HepG2 (cell line): ENCODE measurements around the gene IRF2. TPM values are rescaled to one million over a fixed set of nuclear protein-coding genes. Genes with fewer than 3 reads are reported as not detected.
A peak's percentile ranks its signal among the peaks of the same experiment; 100 is the strongest.

ENCODE experiments used
- DMAP1 ChIP-seq: IDR thresholded peaks from 2 replicates; pipeline ENCODE4 v1.6.1; 2016
- DNMT1 ChIP-seq: sonication (generic); formaldehyde crosslinking; IDR thresholded peaks from 2 replicates; pipeline ENCODE4 v1.5.1; 2020; ENCODE audit warnings: mild to moderate bottlenecking, missing genetic modification reagents
- KAT8 ChIP-seq: IDR thresholded peaks from 2 replicates; pipeline ENCODE4 v1.6.1; 2016; ENCODE audit warnings: missing genetic modification reagents, missing compliant biosample characterization
- KDM1A ChIP-seq: IDR thresholded peaks from 2 replicates; pipeline ENCODE4 v1.6.1; 2016; ENCODE audit warnings: missing compliant biosample characterization
- MED13 ChIP-seq: sonication (generic); formaldehyde crosslinking; IDR thresholded peaks from 2 replicates; pipeline ENCODE4 v1.5.0; 2020; ENCODE audit warnings: missing genetic modification reagents
- MIER2 ChIP-seq: IDR thresholded peaks from 2 replicates; pipeline ENCODE4 v1.6.1; 2016; ENCODE audit warnings: missing biosample characterization, missing genetic modification reagents
- NFKB2 ChIP-seq: sonication (generic); formaldehyde crosslinking; IDR thresholded peaks from 2 replicates; pipeline ENCODE4 v1.4.0; 2020; ENCODE audit warnings: missing genetic modification reagents, borderline replicate concordance
- PAX8 ChIP-seq: sonication (generic); formaldehyde crosslinking; IDR thresholded peaks from 2 replicates; pipeline ENCODE4 v1.8.0; 2022; ENCODE audit warnings: mild to moderate bottlenecking, missing genetic modification reagents, borderline replicate concordance
- POLR2AphosphoS2 ChIP-seq: IDR thresholded peaks from 2 replicates; pipeline ENCODE4 v1.6.1; 2011; ENCODE audit warnings: low read depth, low read length, improper control_type of control experiment
- POLR2G ChIP-seq: fragments of 200-400 bp; formaldehyde crosslinking; IDR thresholded peaks from 2 replicates; pipeline ENCODE4 v1.6.1; 2018; ENCODE audit warnings: mild to moderate bottlenecking, low read depth, low read length, moderate library complexity
- RERE ChIP-seq: IDR thresholded peaks from 2 replicates; pipeline ENCODE4 v1.6.1; 2016; ENCODE audit warnings: low read depth, missing genetic modification reagents, missing compliant biosample characterization
- SNRNP70 ChIP-seq: fragments of 200-400 bp; formaldehyde crosslinking; IDR thresholded peaks from 2 replicates; pipeline ENCODE4 v1.6.1; 2017; ENCODE audit warnings: mild to moderate bottlenecking, low read depth, low read length, moderate library complexity
- SOX13 ChIP-seq, 3 experiments: fragments of 450-650 bp in 1 of 3; sonication (generic) in 1 of 3; formaldehyde crosslinking in 1 of 3; IDR thresholded peaks in 2 of 3; conservative IDR thresholded peaks in 1 of 3; 2 replicates each; pipeline versions ENCODE4 v1.5.0 to v1.6.1; 2016 to 2020; ENCODE audit warnings: antibody characterized with exemption in 1 of 3, mild to moderate bottlenecking in 1 of 3, missing compliant biosample characterization in 1 of 3, missing genetic modification reagents in 1 of 3, moderate library complexity in 1 of 3
- ZBTB26 ChIP-seq: IDR thresholded peaks from 2 replicates; pipeline ENCODE4 v1.6.1; 2016; ENCODE audit warnings: missing compliant biosample characterization, missing genetic modification reagents, borderline replicate concordance
- ZNF343 ChIP-seq: sonication (generic); formaldehyde crosslinking; IDR thresholded peaks from 2 replicates; pipeline ENCODE4 v1.4.0; 2020; ENCODE audit warnings: mild to moderate bottlenecking, missing genetic modification reagents
- ZNF569 ChIP-seq: sonication (generic); formaldehyde crosslinking; IDR thresholded peaks from 2 replicates; pipeline ENCODE4 v1.5.0; 2020; ENCODE audit warnings: mild to moderate bottlenecking, missing genetic modification reagents, moderate library complexity, borderline replicate concordance
- ZNF574 ChIP-seq: sonication (generic); formaldehyde crosslinking; IDR thresholded peaks from 2 replicates; pipeline ENCODE4 v1.4.0; 2020; ENCODE audit warnings: missing genetic modification reagents
- ZNF709 ChIP-seq: sonication (generic); formaldehyde crosslinking; IDR thresholded peaks from 2 replicates; pipeline ENCODE4 v1.5.0; 2020; ENCODE audit warnings: mild to moderate bottlenecking, missing genetic modification reagents
- ZNF75D ChIP-seq: sonication (generic); formaldehyde crosslinking; IDR thresholded peaks from 2 replicates; pipeline ENCODE4 v1.8.1; 2023; ENCODE audit warnings: missing genetic modification reagents, mild to moderate bottlenecking, borderline replicate concordance
- ZSCAN25 ChIP-seq: sonication (generic); formaldehyde crosslinking; IDR thresholded peaks from 2 replicates; pipeline ENCODE4 v1.8.0; 2022; ENCODE audit warnings: mild to moderate bottlenecking, missing genetic modification reagents
- polyA plus RNA-seq, 8 experiments: library from polyadenylated mRNA; depleted of rRNA in 3 of 8; stranded (reverse) in 7 of 8; unstranded in 1 of 8; fragments of >200 nt; fragmentation: Illumina TruSeq in 4 of 8; extraction: Trizol in 4 of 8; gene quantifications; 2 replicates each; pipeline versions ENCODE4 v1.2.1 to v1.2.3, GENCODE V29; 2011 to 2016; ENCODE audit warnings: low read depth in 4 of 8, missing spikeins in 1 of 8, mixed read lengths in 1 of 8; ENCODE audit not compliant: insufficient read depth in 1 of 8
- total RNA-seq, 5 experiments: library from RNA; depleted of rRNA; stranded (reverse); fragments of >200 nt; fragmentation: Illumina TruSeq; extraction: Trizol; gene quantifications; 2 replicates each; pipeline ENCODE4 v1.2.3, GENCODE V29; 2016; ENCODE audit warnings: low read depth in 1 of 5

The IRF2 gene
- total and polyA plus RNA-seq, 2 of the 13 experiments (the other 11 are each of a cell fraction or from before 2014, with no cell fraction given): 15.5 to 28.8 TPM

- TF ChIP-seq RERE (peak; percentile 23; the same call in 1 of the 2 replicates), MED13 (CRISPR knock-in tag) (no peak), MIER2 (CRISPR knock-in tag) (no peak), DMAP1 (peak; percentile 67), NFKB2 (peak; percentile 62; the same call in 1 of the 2 replicates), SOX13 (IDR thresholded peaks at IDR 0.05) (no peak; the same call in 1 of the 2 replicates), SOX13 (CRISPR knock-in tag; conservative IDR thresholded peaks at IDR 0.05 in 1 of 2, IDR thresholded peaks at IDR 0.05 in 1 of 2) (peak in 1 of 2 experiments; percentile 87; a peak in 2 of 4 replicates), ZNF569 (CRISPR knock-in tag) (no peak), PAX8 (CRISPR knock-in tag) (no peak), POLR2G (peak; percentile 89), ZNF709 (CRISPR knock-in tag) (peak; percentile 73; the same call in 1 of the 2 replicates), ZBTB26 (CRISPR knock-in tag) (0 out of 2 replicates have a peak, but pooled peaks have one; percentile 19), POLR2AphosphoS2 (no peak), ZNF343 (no peak; the same call in 1 of the 2 replicates), SNRNP70 (no peak), ZNF75D (CRISPR knock-in tag) (no peak), KDM1A (no peak), ZSCAN25 (CRISPR knock-in tag) (peak; percentile 97), ZNF574 (CRISPR knock-in tag) (peak; percentile 42; the same call in 1 of the 2 replicates), DNMT1 (CRISPR knock-in tag) (no peak; the same call in 1 of the 2 replicates), KAT8 (peak; percentile 74)
Measured at GRCh38 chr4:184474263-184475095, at the start of gene IRF2 (continued).
